Measurements from ENCODE around the gene LIMS4.
"Not testable (repeated sequence)": the region's sequence is repeated elsewhere in the genome, so short reads cannot be mapped to it uniquely, and the experiment has no call there.

Gene LIMS4

GRCh38 chr2:110472171-110473058, at the start of gene LIMS4:
Gene LIMS4 (minus strand): TSS chr2:110472816. CDS start chr2:110472778, 38 bp downstream.
- DNase-seq: not testable (repeated sequence)

GRCh38 chr2:110499755-110500377, 27.2 kb upstream of the LIMS4 start:
- DNase-seq: not testable (repeated sequence)

GRCh38 chr2:110496027-110496426, 23.4 kb upstream of the LIMS4 start:
- not testable (repeated sequence) for DNase-seq

- not testable (repeated sequence) for DNase-seq
Measured at GRCh38 chr2:110494488-110494887, 21.9 kb upstream of the LIMS4 start.

GRCh38 chr2:110488991-110489390, 16.4 kb upstream of the LIMS4 start:
- not testable (repeated sequence) for DNase-seq

- not testable (repeated sequence) for DNase-seq
Measured at GRCh38 chr2:110482697-110483096, 10.1 kb upstream of the LIMS4 start.

GRCh38 chr2:110481200-110481599, 8.6 kb upstream of the LIMS4 start:
- not testable (repeated sequence) for DNase-seq

GRCh38 chr2:110480084-110480483, 7.5 kb upstream of the LIMS4 start:
- not testable (repeated sequence) for DNase-seq

GRCh38 chr2:110477370-110477769, 4.8 kb upstream of the LIMS4 start:
- DNase-seq: not testable (repeated sequence)

GRCh38 chr2:110476952-110477351, 4.3 kb upstream of the LIMS4 start:
- not testable (repeated sequence) for DNase-seq

- not testable (repeated sequence) for DNase-seq
Measured at GRCh38 chr2:110475627-110476359, 3.2 kb upstream of the LIMS4 start.

- DNase-seq: not testable (repeated sequence)
Measured at GRCh38 chr2:110474898-110475297, 2.3 kb upstream of the LIMS4 start.

GRCh38 chr2:110473059-110473358, 393 bp upstream of the LIMS4 start:
- not testable (repeated sequence) for DNase-seq

GRCh38 chr2:110468921-110469320, 3.7 kb downstream of the LIMS4 start:
- not testable (repeated sequence) for DNase-seq

- DNase-seq: not testable (repeated sequence)
Measured at GRCh38 chr2:110465312-110465711, 7.3 kb downstream of the LIMS4 start.

GRCh38 chr2:110462458-110462857, 10.2 kb downstream of the LIMS4 start:
- DNase-seq: not testable (repeated sequence)

GRCh38 chr2:110460318-110460717, 12.3 kb downstream of the LIMS4 start:
- DNase-seq: not testable (repeated sequence)

GRCh38 chr2:110457214-110457590, 15.4 kb downstream of the LIMS4 start:
- not testable (repeated sequence) for DNase-seq

- DNase-seq: not testable (repeated sequence)
Measured at GRCh38 chr2:110456291-110457213, 16.1 kb downstream of the LIMS4 start.

- DNase-seq: not testable (repeated sequence)
Measured at GRCh38 chr2:110455080-110455670, 17.4 kb downstream of the LIMS4 start.

GRCh38 chr2:110450951-110451350, 21.7 kb downstream of the LIMS4 start:
- DNase-seq: not testable (repeated sequence)

Measured in fibroblast of skin of right biceps (primary cell).